Epithelial cell of esophagus (primary cell): ENCODE measurements around the gene TRAP1.

Source experiments
- DNase-seq: peaks from one replicate; pipeline ENCODE4 v3.0.0; 2010; ENCODE audit warnings: low read depth
- H3K4me3 ChIP-seq: 2 replicates; pipeline ENCODE4 v1.5.1; 2011; ENCODE audit warnings: mild to moderate bottlenecking, low read length, control low read depth
- CTCF ChIP-seq: IDR thresholded peaks from 2 replicates; pipeline ENCODE4 v1.5.1; 2011; ENCODE audit warnings: low read depth, mild to moderate bottlenecking, low read length, control low read depth, inconsistent platforms; ENCODE audit not compliant: insufficient read depth; ENCODE audit errors: missing control alignments

TRAP1 gene

GRCh38 chr16:3726021-3726687, 8.8 kb upstream of the TRAP1 start:
- no peak for DNase-seq
- no peak overlapping the region for H3K4me3 ChIP-seq
- TF ChIP-seq CTCF: no peak

DNA sequence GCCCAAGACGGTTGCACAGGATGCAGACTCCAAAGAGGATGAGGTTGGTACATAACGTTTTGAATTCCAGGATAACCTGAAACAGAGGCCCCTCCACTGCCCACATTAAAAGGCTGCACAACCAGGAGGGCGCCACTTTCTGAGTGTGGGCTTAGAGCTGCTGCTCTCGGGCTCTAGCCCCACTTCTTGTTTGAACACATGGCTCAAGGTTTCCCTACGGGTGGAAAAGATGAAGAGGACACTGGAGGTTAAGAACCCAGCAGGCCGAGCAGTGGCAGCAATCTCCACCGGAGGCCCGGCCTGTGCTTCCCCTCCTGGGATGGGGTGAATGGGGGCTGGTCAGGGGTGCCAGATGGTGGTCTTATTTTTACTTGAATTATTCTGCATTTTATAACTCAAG, 8.0 kb upstream of the TRAP1 start:
- H3K4me3 ChIP-seq: no peak overlapping the region
- TF ChIP-seq CTCF: no peak
- DNase-seq: no peak

GRCh38 chr16:3722508-3722907, 5.2 kb upstream of the TRAP1 start:
- TF ChIP-seq CTCF: no peak
- DNase-seq: no peak
- H3K4me3 ChIP-seq: no peak overlapping the region

DNA sequence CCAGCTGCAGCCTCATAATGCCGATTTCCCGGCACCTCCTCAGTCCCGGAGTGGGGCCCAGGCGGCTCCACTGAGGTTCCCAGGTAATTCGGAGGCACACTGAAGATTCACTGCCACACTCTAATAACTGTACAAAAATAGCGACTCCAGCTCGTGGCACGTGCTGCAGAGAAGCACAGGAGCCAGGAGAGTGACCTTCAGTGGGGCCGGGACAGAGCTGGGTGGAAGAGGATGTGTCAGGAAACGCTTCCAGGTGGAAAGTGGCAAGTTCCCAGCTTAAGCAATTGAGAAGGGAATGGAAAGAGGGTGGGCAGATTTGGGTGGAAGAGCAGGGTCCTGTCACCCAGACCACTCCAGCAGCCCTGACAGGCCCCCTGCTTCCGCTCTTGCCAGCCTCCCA, 3.1 kb upstream of the TRAP1 start:
- DNase-seq: no peak
- no peak overlapping the region for H3K4me3 ChIP-seq
- TF ChIP-seq CTCF: no peak

- no peak for DNase-seq
- H3K4me3 ChIP-seq: no peak overlapping the region
- TF ChIP-seq CTCF: no peak
Measured at GRCh38 chr16:3718628-3719027, 1.3 kb upstream of the TRAP1 start.

GRCh38 chr16:3718019-3718391, 681 bp upstream of the TRAP1 start:
- DNase-seq: no peak
- TF ChIP-seq CTCF: no peak
- H3K4me3 ChIP-seq: peak overlapping the region; percentile 88

DNA sequence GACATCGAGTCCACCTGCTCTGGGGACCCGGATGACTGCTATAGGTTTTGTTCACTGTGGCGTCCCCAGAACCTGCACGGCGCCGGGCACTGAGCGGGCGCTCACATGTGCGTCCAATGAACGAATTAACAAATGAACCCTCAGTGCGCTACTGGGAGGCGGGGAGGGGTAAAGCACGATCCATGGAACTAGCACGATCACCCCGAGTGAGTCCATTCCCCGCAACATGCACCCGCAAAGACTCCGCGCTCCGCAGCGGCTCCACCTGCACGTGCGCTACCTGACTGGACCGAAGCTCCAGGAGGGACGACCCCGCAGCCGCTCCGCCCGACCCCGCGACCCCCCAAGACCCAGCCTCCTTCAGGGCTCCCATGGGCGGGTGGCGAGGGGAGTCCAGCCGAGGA, 491 bp downstream of the TRAP1 start:
- DNase-seq: peak; percentile 51
- peak overlapping the region; percentile 88 for H3K4me3 ChIP-seq
- no peak for TF ChIP-seq CTCF
